ENCODE results near the gene METTL5.
"Not testable (repeated sequence)": the region's sequence is repeated elsewhere in the genome, so short reads cannot be mapped to it uniquely, and the experiment has no call there.

Gene METTL5

GRCh38 chr2:169824373-169825333 lies at the start of gene METTL5:
TSS of gene METTL5 (minus strand) at chr2:169824905. CDS start at chr2:169824597, 308 bp downstream.
- peaks cover 30% of the 10 kb centered on the region for H3K36me3 Mint-ChIP-seq (ENCODE audit: insufficient read depth)
- no peaks in the 10 kb centered on the region for H3K27me3 Mint-ChIP-seq
- H3K27ac Mint-ChIP-seq (ENCODE audit: low read depth) = peak within 1 kb of the TSS; percentile 95
- DNase-seq (ENCODE audit: low spot score in 2 of 2) (peak; percentile 57 to 60), ATAC-seq (replicated peaks; ENCODE audit: extremely low read depth, poor library complexity, severe bottlenecking) (peak; percentile 50)
- peaks cover 71% of the 10 kb centered on the region for H3K4me1 Mint-ChIP-seq
- peak within 1 kb of the TSS; percentile 90 for H3K4me3 Mint-ChIP-seq
- no peaks in the 10 kb centered on the region for H3K9me3 Mint-ChIP-seq

- no peak for DNase-seq (ENCODE audit: low spot score in 2 of 2)
- Mint-ChIP-seq H3K27me3 (no peaks in the 10 kb centered on the region), H3K4me1 (peaks cover 6% of the 10 kb centered on the region), H3K36me3 (ENCODE audit: insufficient read depth) (peaks cover 9% of the 10 kb centered on the region), H3K27ac (ENCODE audit: low read depth) (no peak overlapping the region), H3K4me3 (no peak overlapping the region), H3K9me3 (no peaks in the 10 kb centered on the region)
- ATAC-seq (replicated peaks; ENCODE audit: extremely low read depth, poor library complexity, severe bottlenecking) = no peak
These were observed 47.3 kb upstream of the METTL5 start for GRCh38 chr2:169871994-169872393.

- H3K9me3 Mint-ChIP-seq; H3K27ac Mint-ChIP-seq (ENCODE audit: low read depth); H3K27me3 Mint-ChIP-seq; H3K36me3 Mint-ChIP-seq (ENCODE audit: insufficient read depth); H3K4me1 Mint-ChIP-seq; H3K4me3 Mint-ChIP-seq; ATAC-seq (replicated peaks; ENCODE audit: extremely low read depth, poor library complexity, severe bottlenecking); DNase-seq (ENCODE audit: low spot score in 2 of 2): not testable (repeated sequence)
These were observed 46.7 kb upstream of the METTL5 start for GRCh38 chr2:169871369-169871768.

- no peak for ATAC-seq (replicated peaks; ENCODE audit: extremely low read depth, poor library complexity, severe bottlenecking)
- H3K9me3 Mint-ChIP-seq = no peaks in the 10 kb centered on the region
- H3K27me3 Mint-ChIP-seq = no peaks in the 10 kb centered on the region
- no peak for DNase-seq (ENCODE audit: low spot score in 2 of 2)
- H3K27ac Mint-ChIP-seq (ENCODE audit: low read depth) = peak overlapping the region; percentile 7
- no peak overlapping the region for H3K4me3 Mint-ChIP-seq
- peaks cover 15% of the 10 kb centered on the region for H3K4me1 Mint-ChIP-seq
- peaks cover 4% of the 10 kb centered on the region for H3K36me3 Mint-ChIP-seq (ENCODE audit: insufficient read depth)
These were observed 44.2 kb upstream of the METTL5 start for GRCh38 chr2:169868951-169869350.

GRCh38 chr2:169867579-169867978 lies 42.9 kb upstream of the METTL5 start:
- H3K4me3 Mint-ChIP-seq = no peak overlapping the region
- no peak for DNase-seq (ENCODE audit: low spot score in 2 of 2)
- no peaks in the 10 kb centered on the region for H3K27me3 Mint-ChIP-seq
- no peak overlapping the region for H3K27ac Mint-ChIP-seq (ENCODE audit: low read depth)
- peaks cover 2% of the 10 kb centered on the region for H3K36me3 Mint-ChIP-seq (ENCODE audit: insufficient read depth)
- no peak for ATAC-seq (replicated peaks; ENCODE audit: extremely low read depth, poor library complexity, severe bottlenecking)
- no peaks in the 10 kb centered on the region for H3K9me3 Mint-ChIP-seq
- peaks cover 28% of the 10 kb centered on the region for H3K4me1 Mint-ChIP-seq

GRCh38 chr2:169866230-169866629 lies 41.5 kb upstream of the METTL5 start:
- H3K4me3 Mint-ChIP-seq; ATAC-seq (replicated peaks; ENCODE audit: extremely low read depth, poor library complexity, severe bottlenecking); H3K9me3 Mint-ChIP-seq; H3K27me3 Mint-ChIP-seq; DNase-seq (ENCODE audit: low spot score in 2 of 2); H3K27ac Mint-ChIP-seq (ENCODE audit: low read depth); H3K36me3 Mint-ChIP-seq (ENCODE audit: insufficient read depth): not testable (repeated sequence)
- H3K4me1 Mint-ChIP-seq = peaks cover 38% of the 10 kb centered on the region

GRCh38 chr2:169865492-169865891 lies 40.8 kb upstream of the METTL5 start:
- Mint-ChIP-seq H3K36me3 (ENCODE audit: insufficient read depth) (peaks cover 2% of the 10 kb centered on the region), H3K27me3 (no peaks in the 10 kb centered on the region), H3K4me3 (no peak overlapping the region), H3K27ac (ENCODE audit: low read depth) (no peak overlapping the region), H3K4me1 (peaks cover 44% of the 10 kb centered on the region), H3K9me3 (no peaks in the 10 kb centered on the region)
- ATAC-seq (replicated peaks; ENCODE audit: extremely low read depth, poor library complexity, severe bottlenecking) = no peak
- no peak for DNase-seq (ENCODE audit: low spot score in 2 of 2)

GRCh38 chr2:169862816-169863215 lies 38.1 kb upstream of the METTL5 start:
- DNase-seq (ENCODE audit: low spot score in 2 of 2) (no peak), ATAC-seq (replicated peaks; ENCODE audit: extremely low read depth, poor library complexity, severe bottlenecking) (no peak)
- H3K9me3 Mint-ChIP-seq = no peaks in the 10 kb centered on the region
- H3K4me3 Mint-ChIP-seq = no peak overlapping the region
- H3K4me1 Mint-ChIP-seq = peaks cover 47% of the 10 kb centered on the region
- no peak overlapping the region for H3K27ac Mint-ChIP-seq (ENCODE audit: low read depth)
- H3K36me3 Mint-ChIP-seq (ENCODE audit: insufficient read depth) = peaks cover 6% of the 10 kb centered on the region
- no peaks in the 10 kb centered on the region for H3K27me3 Mint-ChIP-seq

- DNase-seq (ENCODE audit: low spot score in 2 of 2) (no peak), ATAC-seq (replicated peaks; ENCODE audit: extremely low read depth, poor library complexity, severe bottlenecking) (no peak)
- no peak overlapping the region for H3K4me3 Mint-ChIP-seq
- no peak overlapping the region for H3K27ac Mint-ChIP-seq (ENCODE audit: low read depth)
- peaks cover 6% of the 10 kb centered on the region for H3K36me3 Mint-ChIP-seq (ENCODE audit: insufficient read depth)
- no peaks in the 10 kb centered on the region for H3K9me3 Mint-ChIP-seq
- peaks cover 41% of the 10 kb centered on the region for H3K4me1 Mint-ChIP-seq
- H3K27me3 Mint-ChIP-seq = no peaks in the 10 kb centered on the region
These were observed 35.4 kb upstream of the METTL5 start for GRCh38 chr2:169860149-169860548.

GRCh38 chr2:169859423-169859822 lies 34.7 kb upstream of the METTL5 start:
- Mint-ChIP-seq H3K27ac (ENCODE audit: low read depth) (no peak overlapping the region), H3K9me3 (no peaks in the 10 kb centered on the region), H3K36me3 (ENCODE audit: insufficient read depth) (peaks cover 5% of the 10 kb centered on the region), H3K4me3 (no peak overlapping the region), H3K4me1 (peaks cover 41% of the 10 kb centered on the region), H3K27me3 (no peaks in the 10 kb centered on the region)
- DNase-seq (ENCODE audit: low spot score in 2 of 2) (no peak), ATAC-seq (replicated peaks; ENCODE audit: extremely low read depth, poor library complexity, severe bottlenecking) (no peak)

- peaks cover 30% of the 10 kb centered on the region for H3K4me1 Mint-ChIP-seq
- H3K27ac Mint-ChIP-seq (ENCODE audit: low read depth); DNase-seq (ENCODE audit: low spot score in 2 of 2); H3K4me3 Mint-ChIP-seq; ATAC-seq (replicated peaks; ENCODE audit: extremely low read depth, poor library complexity, severe bottlenecking); H3K27me3 Mint-ChIP-seq; H3K9me3 Mint-ChIP-seq: not testable (repeated sequence)
- H3K36me3 Mint-ChIP-seq (ENCODE audit: insufficient read depth) = peaks cover 10% of the 10 kb centered on the region
These were observed 30.9 kb upstream of the METTL5 start for GRCh38 chr2:169855281-169856258.

- no peaks in the 10 kb centered on the region for H3K9me3 Mint-ChIP-seq
- no peak overlapping the region for H3K4me3 Mint-ChIP-seq
- no peak for ATAC-seq (replicated peaks; ENCODE audit: extremely low read depth, poor library complexity, severe bottlenecking)
- H3K27ac Mint-ChIP-seq (ENCODE audit: low read depth) = no peak overlapping the region
- no peaks in the 10 kb centered on the region for H3K27me3 Mint-ChIP-seq
- H3K36me3 Mint-ChIP-seq (ENCODE audit: insufficient read depth) = peaks cover 6% of the 10 kb centered on the region
- peaks cover 30% of the 10 kb centered on the region for H3K4me1 Mint-ChIP-seq
- no peak for DNase-seq (ENCODE audit: low spot score in 2 of 2)
These were observed 28.4 kb upstream of the METTL5 start for GRCh38 chr2:169853041-169853668.

Measured in central memory CD8-positive, alpha-beta T cell (primary cell).